Prostate gland (tissue), 2 donors: Measurements from ENCODE around the gene FOXRED2. TPM values are rescaled to one million over a fixed set of nuclear protein-coding genes. Genes with fewer than 3 reads are reported as not detected.

Experiments used
- DNase-seq: peaks from one replicate; pipeline ENCODE4 v3.0.0-alpha.2; 2019; ENCODE audit warnings: low spot score
- H3K27ac ChIP-seq, 2 donors: fragments of 200-600 bp; sonication (generic); 2 replicates each; pipeline ENCODE4 v1.5.1; 2017 to 2019
- H3K27me3 ChIP-seq: fragments of 200-600 bp; sonication (generic); replicated peaks from 2 replicates; pipeline ENCODE4 v1.5.1; 2019; ENCODE audit not compliant: insufficient read depth
- H3K36me3 ChIP-seq, 2 donors: fragments of 200-600 bp; sonication (generic); 1 replicate in 1 of 2; 2 replicates in 1 of 2; pipeline versions ENCODE4 v1.5.1 to v1.8.1; 2017 to 2019
- H3K4me1 ChIP-seq: fragments of 200-600 bp; sonication (generic); replicated peaks from 2 replicates; pipeline ENCODE4 v1.5.1; 2019
- H3K4me3 ChIP-seq, 2 donors: fragments of 200-600 bp; sonication (generic); 2 replicates each; pipeline ENCODE4 v1.5.1; 2017 to 2019
- H3K9me3 ChIP-seq: fragments of 200-600 bp; sonication (generic); 2 replicates; pipeline ENCODE4 v1.5.1; 2017
- CTCF ChIP-seq, 4 experiments: fragments of 200-600 bp in 2 of 4; fragments of 450-650 bp in 2 of 4; sonication (generic) in 2 of 4; IDR thresholded peaks; 1 replicate in 3 of 4; 2 replicates in 1 of 4; pipeline ENCODE4 v1.5.1; 2016 to 2019; ENCODE audit warnings: antibody characterized with exemption in 4 of 4, mild to moderate bottlenecking in 2 of 4, moderate library complexity in 2 of 4
- POLR2A ChIP-seq: fragments of 450-650 bp; IDR thresholded peaks from one replicate; pipeline ENCODE4 v1.6.1; 2016; ENCODE audit warnings: antibody characterized with exemption, mild to moderate bottlenecking
- POLR2AphosphoS5 ChIP-seq: sonication (generic); formaldehyde crosslinking; IDR thresholded peaks from one replicate; pipeline ENCODE4 v1.6.1; 2017; ENCODE audit warnings: antibody characterized with exemption
- WGBS: methylation state at CpG from one replicate; pipeline ENCODE4 v1.1.5; 2018; 5-methylcytosine and 5-hydroxymethylcytosine counted together
- intact Hi-C: fragments of 100-400 bp; cut with DNase I; formaldehyde crosslinking; loops from one replicate; pipeline ENCODE4 v1.14.2; 2022
- total RNA-seq, 2 donors: library from RNA; depleted of rRNA; stranded (reverse); fragments of >200 nt; gene quantifications; one replicate each; pipeline ENCODE4 v1.1.0, GENCODE V29; 2016

Gene FOXRED2
- total RNA-seq, 2 donors from 2014 or later = 24.7 to 33.7 TPM

GRCh38 chr22:36464715-36465231, 42.1 kb downstream of the FOXRED2 start:
- H3K4me1 ChIP-seq = peaks cover 17% of the 10 kb centered on the region
- 54% methylated on average over 20 of the region's 20 CpGs for WGBS
- intact Hi-C loops = loop anchor here (2.0 to 5.0 kb wide), 3 partner anchors 77 to 136 kb away; partner anchors contain the start of gene MYH9
- no peak overlapping the region for H3K4me3 ChIP-seq
- H3K27me3 ChIP-seq = no peaks in the 10 kb centered on the region
- no peak for TF ChIP-seq POLR2AphosphoS5
- TF ChIP-seq POLR2A = no peak
- TF ChIP-seq CTCF (IDR thresholded peaks at IDR 0.05) = no peak
- DNase-seq = no peak
- H3K9me3 ChIP-seq = no peaks in the 10 kb centered on the region
- H3K27ac ChIP-seq = peak overlapping the region; percentile 82
- no peaks in the 10 kb centered on the region for H3K36me3 ChIP-seq

- WGBS = 66% methylated on average over 17 of the region's 17 CpGs
- H3K9me3 ChIP-seq = no peaks in the 10 kb centered on the region
- no peak overlapping the region for H3K4me3 ChIP-seq
- DNase-seq = no peak
- peak overlapping the region; percentile 82 for H3K27ac ChIP-seq
- H3K27me3 ChIP-seq = no peaks in the 10 kb centered on the region
- intact Hi-C loops = loop anchor here (2.0 kb wide), 1 partner anchor 135 kb away; no protein-coding TSS in a partner anchor
- H3K4me1 ChIP-seq = peaks cover 17% of the 10 kb centered on the region
- no peak for TF ChIP-seq CTCF (IDR thresholded peaks at IDR 0.05)
- TF ChIP-seq POLR2A = no peak
- no peak for TF ChIP-seq POLR2AphosphoS5
- no peaks in the 10 kb centered on the region for H3K36me3 ChIP-seq
Measured at GRCh38 chr22:36463783-36464184, 43.1 kb downstream of the FOXRED2 start.

- no peaks in the 10 kb centered on the region for H3K27me3 ChIP-seq
- intact Hi-C loops = no loop called here
- no peak for DNase-seq
- peak overlapping the region; percentile 51 to 62 for H3K27ac ChIP-seq
- TF ChIP-seq POLR2AphosphoS5 (no peak), POLR2A (no peak), CTCF (IDR thresholded peaks at IDR 0.05) (no peak)
- H3K4me1 ChIP-seq = peaks cover 17% of the 10 kb centered on the region
- H3K4me3 ChIP-seq = no peak overlapping the region
- WGBS = 69% methylated on average over 16 of the region's 16 CpGs
- H3K9me3 ChIP-seq = no peaks in the 10 kb centered on the region
- H3K36me3 ChIP-seq = no peaks in the 10 kb centered on the region
Measured at GRCh38 chr22:36461665-36462649, 44.9 kb downstream of the FOXRED2 start.

GRCh38 chr22:36460202-36460601, 46.6 kb downstream of the FOXRED2 start:
- H3K4me1 ChIP-seq = peaks cover 13% of the 10 kb centered on the region
- H3K9me3 ChIP-seq = no peaks in the 10 kb centered on the region
- no peak for TF ChIP-seq POLR2AphosphoS5
- no peak for TF ChIP-seq CTCF (IDR thresholded peaks at IDR 0.05)
- no peak for TF ChIP-seq POLR2A
- WGBS = 91% methylated on average over 8 of the region's 8 CpGs
- H3K27me3 ChIP-seq = no peaks in the 10 kb centered on the region
- intact Hi-C loops = no loop called here
- no peak for DNase-seq
- no peak overlapping the region for H3K4me3 ChIP-seq
- H3K27ac ChIP-seq = peak overlapping the region; percentile 80 to 98
- H3K36me3 ChIP-seq = no peaks in the 10 kb centered on the region
